HFFc6 (cell line): ENCODE data around the gene FGF14. TPM values are rescaled to one million over a fixed set of nuclear protein-coding genes. Genes with fewer than 3 reads are reported as not detected.

Experiments
- DNase-seq: peaks from one replicate; pipeline ENCODE4 v3.0.0-alpha.2; 2018
- H3K27ac Mint-ChIP-seq: 2 replicates; pipeline ENCODE4 v1.8.0; 2020; ENCODE audit warnings: mild to moderate bottlenecking, mixed read lengths
- H3K27me3 Mint-ChIP-seq: 2 replicates; pipeline ENCODE4 v1.8.0; 2021; ENCODE audit warnings: mild to moderate bottlenecking, moderate library complexity, mixed read lengths; ENCODE audit not compliant: insufficient read depth
- H3K36me3 Mint-ChIP-seq: 2 replicates; pipeline ENCODE4 v1.8.0; 2021; ENCODE audit warnings: low read depth, mixed read lengths
- H3K4me1 Mint-ChIP-seq: 2 replicates; pipeline ENCODE4 v1.8.0; 2020; ENCODE audit warnings: low read depth, mixed read lengths
- H3K4me3 Mint-ChIP-seq: 2 replicates; pipeline ENCODE4 v1.8.0; 2020; ENCODE audit warnings: mild to moderate bottlenecking, moderate library complexity, mixed read lengths
- H3K9me3 Mint-ChIP-seq: 2 replicates; pipeline ENCODE4 v1.8.0; 2020; ENCODE audit warnings: mild to moderate bottlenecking, mixed read lengths
- CTCF ChIP-seq: fragments of 200-600 bp; sonication (generic); IDR thresholded peaks from 2 replicates; pipeline ENCODE4 v1.5.0; 2021; ENCODE audit warnings: antibody characterized with exemption, mild to moderate bottlenecking
- total RNA-seq, 6 experiments: library from RNA; stranded (reverse); fragmentation: NEBNext Ultra II Directional; extraction: Animal tissue kit (Norgen Biotek cat#: 25700); gene quantifications; 2 replicates in 1 of 6; 3 replicates in 5 of 6; pipeline ENCODE4 v1.2.3, GENCODE V29; 2021

The FGF14 gene
- total RNA-seq, 6 experiments from 2014 or later = 0.02 to 0.03 TPM; not detected in 4

- H3K27ac Mint-ChIP-seq = no peak overlapping the region
- no peaks in the 10 kb centered on the region; the same call in 1 of the 2 replicates for H3K27me3 Mint-ChIP-seq
- H3K36me3 Mint-ChIP-seq = no peaks in the 10 kb centered on the region
- no peaks in the 10 kb centered on the region for H3K9me3 Mint-ChIP-seq
- H3K4me3 Mint-ChIP-seq = no peak overlapping the region
- peak; percentile 81 for TF ChIP-seq CTCF
- H3K4me1 Mint-ChIP-seq = peaks cover 16% of the 10 kb centered on the region
- peak; percentile 16 for DNase-seq
These were observed 644.3 kb downstream of the FGF14 start for GRCh38 chr13:101757446-101758039.

- no peak for DNase-seq
- H3K27ac Mint-ChIP-seq = no peak overlapping the region
These were observed 646.5 kb downstream of the FGF14 start for GRCh38 chr13:101755228-101755887.

GRCh38 chr13:101752432-101752831, 649.4 kb downstream of the FGF14 start:
- DNase-seq = no peak
- TF ChIP-seq CTCF = no peak
- Mint-ChIP-seq H3K27ac (no peak overlapping the region), H3K4me1 (peaks cover 26% of the 10 kb centered on the region), H3K27me3 (no peaks in the 10 kb centered on the region; the same call in 1 of the 2 replicates), H3K9me3 (no peaks in the 10 kb centered on the region), H3K4me3 (no peak overlapping the region), H3K36me3 (no peaks in the 10 kb centered on the region)

More at GRCh38 chr13:101755228-101755887, 646.5 kb downstream of the FGF14 start:
- peaks cover 33% of the 10 kb centered on the region for H3K4me1 Mint-ChIP-seq
- no peaks in the 10 kb centered on the region; the same call in 1 of the 2 replicates for H3K27me3 Mint-ChIP-seq
- H3K9me3 Mint-ChIP-seq = no peaks in the 10 kb centered on the region
- TF ChIP-seq CTCF = no peak
- no peak overlapping the region for H3K4me3 Mint-ChIP-seq
- H3K36me3 Mint-ChIP-seq = no peaks in the 10 kb centered on the region

- H3K9me3 Mint-ChIP-seq = no peaks in the 10 kb centered on the region
- peak; percentile 82 for DNase-seq
- no peaks in the 10 kb centered on the region; the same call in 1 of the 2 replicates for H3K27me3 Mint-ChIP-seq
- no peaks in the 10 kb centered on the region for H3K36me3 Mint-ChIP-seq
- peaks cover 26% of the 10 kb centered on the region for H3K4me1 Mint-ChIP-seq
- H3K27ac Mint-ChIP-seq = no peak overlapping the region; the same call in 1 of the 2 replicates
- no peak for TF ChIP-seq CTCF
- peak overlapping the region; percentile 38; the same call in 1 of the 2 replicates for H3K4me3 Mint-ChIP-seq
These were observed 650.4 kb downstream of the FGF14 start for GRCh38 chr13:101751488-101751887.

GRCh38 chr13:101749584-101749983, 652.3 kb downstream of the FGF14 start:
- Mint-ChIP-seq H3K27ac (no peak overlapping the region), H3K9me3 (no peaks in the 10 kb centered on the region), H3K27me3 (no peaks in the 10 kb centered on the region; the same call in 1 of the 2 replicates), H3K4me3 (no peak overlapping the region), H3K4me1 (peaks cover 19% of the 10 kb centered on the region), H3K36me3 (no peaks in the 10 kb centered on the region)
- DNase-seq = no peak
- no peak for TF ChIP-seq CTCF
